ENCODE measurements around the gene PREB. TPM values are rescaled to one million over a fixed set of nuclear protein-coding genes. Genes with fewer than 3 reads are reported as not detected.

PREB gene
- polyA plus RNA-seq, 3 donors = 70.0 to 78.2 (median 71.7) TPM

- H3K4me1 ChIP-seq (ENCODE audit: control insufficient read depth in 1 of 2, insufficient read depth in 2 of 2, low read length in 2 of 2) = peaks cover 28 to 32% of the 10 kb centered on the region in 2 donors
- H3K4me2 ChIP-seq (replicated peaks; ENCODE audit: extremely low read depth, low read length, poor library complexity, severe bottlenecking) = peak within 1 kb of the TSS; percentile 76
- no peaks in the 10 kb centered on the region for H3K36me3 ChIP-seq (replicated peaks in 1 of 2; ENCODE audit: control insufficient read depth in 1 of 2, insufficient read depth in 2 of 2, low read length in 2 of 2)
- intact Hi-C loops (cut with micrococcal nuclease) = no loop called here
- H3K27me3 ChIP-seq (ENCODE audit: control insufficient read depth in 2 of 2, insufficient read depth in 2 of 2, low read length in 2 of 2) = peaks cover 7 to 15% of the 10 kb centered on the region in 2 donors
- H3K4me1 Mint-ChIP-seq = peaks cover 28% of the 10 kb centered on the region
- peak; percentile 92 to 96 (median 93) for DNase-seq
- peak within 1 kb of the TSS; percentile 91 to 96 for H3K4me3 Mint-ChIP-seq
- peaks cover 3 to 4% of the 10 kb centered on the region in 2 donors for H3K36me3 Mint-ChIP-seq
- peaks cover 0 to 7% (median 4%) of the 10 kb centered on the region in 7 donors for H3K9me3 Mint-ChIP-seq
- no peak for TF ChIP-seq CTCF (IDR thresholded peaks at IDR 0.05)
- peak within 1 kb of the TSS; percentile 87 to 90 for H3K27ac ChIP-seq (ENCODE audit: low read depth in 1 of 2, low read length in 2 of 2)
- H3K27ac Mint-ChIP-seq = peak within 1 kb of the TSS; percentile 96 to 98 (median 97)
- H3K27me3 Mint-ChIP-seq (ENCODE audit: low read depth in 3 of 3) = peaks cover 12 to 16% (median 14%) of the 10 kb centered on the region in 3 donors
- peak within 1 kb of the TSS; percentile 83 for H3K9ac ChIP-seq (ENCODE audit: insufficient read depth, low read length, poor library complexity, severe bottlenecking)
- H3K4me3 ChIP-seq (replicated peaks in 1 of 3; ENCODE audit: low read depth in 2 of 3, low read length in 3 of 3) = peak within 1 kb of the TSS; percentile 59 to 79 (median 70)
- no peaks in the 10 kb centered on the region for H3K79me2 ChIP-seq (ENCODE audit: insufficient read depth, low read length)
- peak within 1 kb of the TSS; percentile 90 for H2AFZ ChIP-seq (ENCODE audit: insufficient read depth, low read depth, low read length, poor library complexity, severe bottlenecking)
- no peaks in the 10 kb centered on the region for H3K9me3 ChIP-seq (replicated peaks in 1 of 2; ENCODE audit: control insufficient read depth in 1 of 2, insufficient read depth in 1 of 2, low read length in 2 of 2)
- H4K20me1 ChIP-seq (ENCODE audit: insufficient read depth, low read length) = no peaks in the 10 kb centered on the region
- 4% methylated on average over 45 of the region's 47 CpGs for WGBS (ENCODE audit: insufficient coverage)
Measured at GRCh38 chr2:27123302-27124150, 10.9 kb downstream of the PREB start, which contains the start of gene ABHD1. ABHD1 (plus strand) TSS chr2:27123815; CDS start chr2:27123949, 134 bp downstream.

GRCh38 chr2:27122791-27123190 is 11.6 kb downstream of the PREB start:
- H3K9ac ChIP-seq (ENCODE audit: insufficient read depth, low read length, poor library complexity, severe bottlenecking) = peak overlapping the region; percentile 83
- intact Hi-C loops (cut with micrococcal nuclease) = no loop called here
- no peak for DNase-seq
- no peaks in the 10 kb centered on the region for H3K9me3 ChIP-seq (replicated peaks in 1 of 2; ENCODE audit: control insufficient read depth in 1 of 2, insufficient read depth in 1 of 2, low read length in 2 of 2)
- peak overlapping the region; percentile 59 to 79 (median 70) for H3K4me3 ChIP-seq (replicated peaks in 1 of 3; ENCODE audit: low read depth in 2 of 3, low read length in 3 of 3)
- peaks cover 33 to 38% of the 10 kb centered on the region in 2 donors for H3K4me1 ChIP-seq (ENCODE audit: control insufficient read depth in 1 of 2, insufficient read depth in 2 of 2, low read length in 2 of 2)
- 94% methylated on average over 4 of the region's 7 CpGs for WGBS (ENCODE audit: insufficient coverage)
- H3K79me2 ChIP-seq (ENCODE audit: insufficient read depth, low read length) = no peaks in the 10 kb centered on the region
- H3K4me2 ChIP-seq (replicated peaks; ENCODE audit: extremely low read depth, low read length, poor library complexity, severe bottlenecking) = peak overlapping the region; percentile 76
- peak overlapping the region; percentile 87 to 90 for H3K27ac ChIP-seq (ENCODE audit: low read depth in 1 of 2, low read length in 2 of 2)
- Mint-ChIP-seq H3K4me1 (peaks cover 34% of the 10 kb centered on the region), H3K4me3 (peak overlapping the region; percentile 91 to 96), H3K27ac (peak overlapping the region; percentile 96 to 98 (median 97)), H3K27me3 (ENCODE audit: low read depth in 3 of 3) (peaks cover 19 to 23% (median 22%) of the 10 kb centered on the region in 3 donors), H3K36me3 (peaks cover 3 to 4% of the 10 kb centered on the region in 2 donors), H3K9me3 (peaks cover 0 to 7% (median 5%) of the 10 kb centered on the region in 7 donors)
- H4K20me1 ChIP-seq (ENCODE audit: insufficient read depth, low read length) = no peaks in the 10 kb centered on the region
- H2AFZ ChIP-seq (ENCODE audit: insufficient read depth, low read depth, low read length, poor library complexity, severe bottlenecking) = peak overlapping the region; percentile 90
- no peaks in the 10 kb centered on the region for H3K36me3 ChIP-seq (replicated peaks in 1 of 2; ENCODE audit: control insufficient read depth in 1 of 2, insufficient read depth in 2 of 2, low read length in 2 of 2)
- H3K27me3 ChIP-seq (ENCODE audit: control insufficient read depth in 2 of 2, insufficient read depth in 2 of 2, low read length in 2 of 2) = peaks cover 12 to 22% of the 10 kb centered on the region in 2 donors
- no peak for TF ChIP-seq CTCF (IDR thresholded peaks at IDR 0.05)

Data from CD14-positive monocyte (primary cell).